ENCODE measurements around the gene RPP40. TPM values are rescaled to one million over a fixed set of nuclear protein-coding genes. Genes with fewer than 3 reads are reported as not detected.

Gene RPP40
- total RNA-seq, 2 donors from 2014 or later = 8.4 to 9.0 TPM

DNA sequence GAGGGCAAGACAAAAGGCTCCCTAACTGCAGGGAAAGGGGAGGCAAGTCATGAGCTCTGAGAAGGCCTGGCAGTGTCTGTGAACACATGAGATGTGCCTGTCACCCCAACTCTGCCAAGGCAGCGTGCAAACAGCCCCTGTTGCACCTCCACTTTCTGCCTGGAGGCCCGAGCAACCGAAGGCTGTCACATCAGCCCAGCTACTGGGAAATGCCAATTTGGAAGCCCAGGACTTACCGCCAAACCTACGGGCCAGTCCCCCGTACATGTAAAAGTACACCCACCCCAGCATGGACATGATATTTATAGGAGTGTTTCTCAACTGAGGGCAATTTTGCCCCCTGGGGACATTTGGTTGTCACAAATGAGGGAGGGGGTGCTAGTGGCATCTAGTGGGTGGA, 27.3 kb upstream of the RPP40 start:
- H3K4me3 Mint-ChIP-seq = no peak overlapping the region
- H3K4me1 ChIP-seq (ENCODE audit: control insufficient read depth, insufficient read depth, low read length) = no peaks in the 10 kb centered on the region
- H3K4me3 ChIP-seq (ENCODE audit: low read length) = no peak overlapping the region
- DNase-seq = no peak
- WGBS, 2 experiments (ENCODE audit: insufficient coverage in 1 of 2, insufficient read length in 1 of 2) = 96 to 97% methylated on average over 5 to 6 of the region's 6 CpGs
- TF ChIP-seq, protein P1, sequence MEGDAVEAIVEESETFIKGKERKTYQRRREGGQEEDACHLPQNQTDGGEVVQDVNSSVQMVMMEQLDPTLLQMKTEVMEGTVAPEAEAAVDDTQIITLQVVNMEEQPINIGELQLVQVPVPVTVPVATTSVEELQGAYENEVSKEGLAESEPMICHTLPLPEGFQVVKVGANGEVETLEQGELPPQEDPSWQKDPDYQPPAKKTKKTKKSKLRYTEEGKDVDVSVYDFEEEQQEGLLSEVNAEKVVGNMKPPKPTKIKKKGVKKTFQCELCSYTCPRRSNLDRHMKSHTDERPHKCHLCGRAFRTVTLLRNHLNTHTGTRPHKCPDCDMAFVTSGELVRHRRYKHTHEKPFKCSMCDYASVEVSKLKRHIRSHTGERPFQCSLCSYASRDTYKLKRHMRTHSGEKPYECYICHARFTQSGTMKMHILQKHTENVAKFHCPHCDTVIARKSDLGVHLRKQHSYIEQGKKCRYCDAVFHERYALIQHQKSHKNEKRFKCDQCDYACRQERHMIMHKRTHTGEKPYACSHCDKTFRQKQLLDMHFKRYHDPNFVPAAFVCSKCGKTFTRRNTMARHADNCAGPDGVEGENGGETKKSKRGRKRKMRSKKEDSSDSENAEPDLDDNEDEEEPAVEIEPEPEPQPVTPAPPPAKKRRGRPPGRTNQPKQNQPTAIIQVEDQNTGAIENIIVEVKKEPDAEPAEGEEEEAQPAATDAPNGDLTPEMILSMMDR (conservative IDR thresholded peaks at IDR 0.05) = no peak
- H3K36me3 ChIP-seq (ENCODE audit: control insufficient read depth, insufficient read depth, low read length) = no peaks in the 10 kb centered on the region
- no peaks in the 10 kb centered on the region for H3K27me3 ChIP-seq (ENCODE audit: control insufficient read depth, insufficient read depth, low read length, poor library complexity, severe bottlenecking)
- H3K36me3 Mint-ChIP-seq (ENCODE audit: low read depth) = no peaks in the 10 kb centered on the region
- H3K9me3 ChIP-seq (ENCODE audit: control insufficient read depth, low read length) = no peaks in the 10 kb centered on the region
- no peaks in the 10 kb centered on the region for H3K9me3 Mint-ChIP-seq
- H3K4me1 Mint-ChIP-seq = peaks cover 12% of the 10 kb centered on the region
- H3K27me3 Mint-ChIP-seq (ENCODE audit: insufficient read depth) = peaks cover 10% of the 10 kb centered on the region
- no peak overlapping the region for H3K27ac ChIP-seq (ENCODE audit: low read depth, low read length)
- H3K27ac Mint-ChIP-seq = no peak overlapping the region
- H3K9ac ChIP-seq (ENCODE audit: extremely low read depth, low read length, poor library complexity, severe bottlenecking) = no peak overlapping the region

DNA sequence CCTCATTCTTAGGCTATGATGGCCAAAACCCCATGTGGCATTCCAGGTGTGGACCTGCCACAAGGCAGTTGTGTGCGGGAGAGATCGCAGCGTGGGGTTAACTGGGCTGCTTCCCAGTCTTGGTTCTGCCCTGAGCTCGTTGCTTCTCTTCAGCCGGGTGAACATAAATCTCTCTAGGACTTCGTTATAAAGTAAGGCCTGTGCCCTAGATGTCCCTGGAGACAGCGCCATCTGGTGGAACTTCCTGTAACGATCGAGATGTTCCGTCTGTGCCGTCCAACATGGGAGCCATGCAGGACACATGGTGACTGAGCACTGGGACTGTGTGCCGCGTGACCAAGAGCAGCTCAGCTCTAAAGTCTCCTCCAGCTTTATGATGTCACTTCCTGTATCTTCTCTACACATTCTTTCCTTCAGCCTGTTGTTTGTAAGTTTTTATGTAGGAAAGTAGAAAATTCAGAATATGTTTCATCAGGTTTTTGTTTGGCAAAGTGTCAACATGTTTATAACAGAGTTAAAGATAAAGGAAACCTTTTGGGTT, 26.8 kb upstream of the RPP40 start:
- DNase-seq = peak; percentile 96
- Mint-ChIP-seq H3K4me1 (peaks cover 15% of the 10 kb centered on the region), H3K36me3 (ENCODE audit: low read depth) (no peaks in the 10 kb centered on the region), H3K27me3 (ENCODE audit: insufficient read depth) (peaks cover 10% of the 10 kb centered on the region), H3K4me3 (no peak overlapping the region), H3K27ac (no peak overlapping the region), H3K9me3 (no peaks in the 10 kb centered on the region)
- TF ChIP-seq, protein P1 (conservative IDR thresholded peaks at IDR 0.05) = peak; percentile 93
- 24 to 28% methylated on average over 13 of the region's 13 CpGs for WGBS, 2 experiments (ENCODE audit: insufficient coverage in 1 of 2, insufficient read length in 1 of 2)
- H3K27me3 ChIP-seq (ENCODE audit: control insufficient read depth, insufficient read depth, low read length, poor library complexity, severe bottlenecking) = no peaks in the 10 kb centered on the region
- no peak overlapping the region for H3K4me3 ChIP-seq (ENCODE audit: low read length)
- H3K9me3 ChIP-seq (ENCODE audit: control insufficient read depth, low read length) = no peaks in the 10 kb centered on the region
- H3K4me1 ChIP-seq (ENCODE audit: control insufficient read depth, insufficient read depth, low read length) = peaks cover 2% of the 10 kb centered on the region
- H3K36me3 ChIP-seq (ENCODE audit: control insufficient read depth, insufficient read depth, low read length) = no peaks in the 10 kb centered on the region
- H3K9ac ChIP-seq (ENCODE audit: extremely low read depth, low read length, poor library complexity, severe bottlenecking) = no peak overlapping the region
- no peak overlapping the region for H3K27ac ChIP-seq (ENCODE audit: low read depth, low read length)

DNA sequence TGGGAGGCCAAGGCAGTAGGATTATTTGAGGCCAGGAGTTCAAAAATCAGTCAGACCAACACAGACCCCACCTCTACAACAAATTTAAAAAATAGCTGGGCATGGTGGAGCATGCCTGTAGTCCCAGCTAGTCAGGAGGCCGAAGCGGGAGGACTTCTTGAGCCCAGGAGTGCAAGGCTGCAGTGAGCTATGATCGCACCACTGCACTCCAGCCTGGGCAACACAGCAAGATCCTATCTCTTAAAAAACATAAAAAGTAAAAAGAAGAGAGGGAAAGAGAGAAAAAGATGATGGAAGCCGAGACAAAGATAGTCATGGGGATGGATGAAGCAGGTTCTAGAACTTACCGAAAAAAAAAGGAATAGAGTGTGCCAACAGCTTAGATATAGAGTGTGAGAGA, 25.8 kb upstream of the RPP40 start:
- Mint-ChIP-seq H3K36me3 (ENCODE audit: low read depth) (no peaks in the 10 kb centered on the region), H3K27ac (no peak overlapping the region), H3K4me1 (peaks cover 17% of the 10 kb centered on the region), H3K9me3 (no peaks in the 10 kb centered on the region), H3K27me3 (ENCODE audit: insufficient read depth) (peaks cover 14% of the 10 kb centered on the region), H3K4me3 (no peak overlapping the region)
- no peak for DNase-seq
- no peak overlapping the region for H3K27ac ChIP-seq (ENCODE audit: low read depth, low read length)
- H3K9ac ChIP-seq (ENCODE audit: extremely low read depth, low read length, poor library complexity, severe bottlenecking) = no peak overlapping the region
- no peaks in the 10 kb centered on the region for H3K9me3 ChIP-seq (ENCODE audit: control insufficient read depth, low read length)
- no peaks in the 10 kb centered on the region for H3K27me3 ChIP-seq (ENCODE audit: control insufficient read depth, insufficient read depth, low read length, poor library complexity, severe bottlenecking)
- TF ChIP-seq, protein P1 (conservative IDR thresholded peaks at IDR 0.05) = no peak
- H3K4me1 ChIP-seq (ENCODE audit: control insufficient read depth, insufficient read depth, low read length) = peaks cover 3% of the 10 kb centered on the region
- H3K36me3 ChIP-seq (ENCODE audit: control insufficient read depth, insufficient read depth, low read length) = no peaks in the 10 kb centered on the region
- no peak overlapping the region for H3K4me3 ChIP-seq (ENCODE audit: low read length)
- WGBS, 2 experiments (ENCODE audit: insufficient coverage in 1 of 2, insufficient read length in 1 of 2) = 92 to 94% methylated on average over 4 to 5 of the region's 5 CpGs
